Activated naive CD4-positive, alpha-beta T cell treated with anti-CD3 and anti-CD28 coated beads for 36 hours (primary cell): ENCODE results near the gene SEMA4D. TPM values are rescaled to one million over a fixed set of nuclear protein-coding genes. Genes with fewer than 3 reads are reported as not detected.

Experiments
- CTCF ChIA-PET: fragments of 350-600 bp; sonication (Branson Sonifier 250); formaldehyde crosslinking; loops from one replicate; lab custom pipeline; 2021; ENCODE audit warnings: antibody characterized with exemption; lab: Charles Lee
- DNase-seq: peaks from one replicate; pipeline ENCODE4 v3.0.0-alpha.2; 2020
- H3K27ac Mint-ChIP-seq: one replicate; pipeline ENCODE4 v1.8.0; 2021; ENCODE audit warnings: mild to moderate bottlenecking, mixed read lengths
- H3K27me3 Mint-ChIP-seq: one replicate; pipeline ENCODE4 v1.8.0; 2021; ENCODE audit warnings: low read depth, mixed read lengths
- H3K36me3 Mint-ChIP-seq: one replicate; pipeline ENCODE4 v1.8.0; 2021; ENCODE audit warnings: low read depth, mixed read lengths
- H3K4me1 Mint-ChIP-seq: one replicate; pipeline ENCODE4 v1.8.0; 2021; ENCODE audit warnings: low read depth, mixed read lengths
- H3K4me3 Mint-ChIP-seq: one replicate; pipeline ENCODE4 v1.8.0; 2021; ENCODE audit warnings: mild to moderate bottlenecking, moderate library complexity, mixed read lengths
- H3K9me3 Mint-ChIP-seq: one replicate; pipeline ENCODE4 v1.8.0; 2021; ENCODE audit warnings: mixed read lengths
- intact Hi-C: fragments of 100-400 bp; cut with micrococcal nuclease; formaldehyde crosslinking; loops from one replicate; pipeline ENCODE4 v1.15.1; 2023
- total RNA-seq, 2 experiments: library from RNA; stranded (reverse); gene quantifications; one replicate each; pipeline ENCODE4 v1.2.3, GENCODE V29; 2021

The SEMA4D gene
- total RNA-seq, 2 experiments from 2014 or later, result 156 to 160 TPM

DNA sequence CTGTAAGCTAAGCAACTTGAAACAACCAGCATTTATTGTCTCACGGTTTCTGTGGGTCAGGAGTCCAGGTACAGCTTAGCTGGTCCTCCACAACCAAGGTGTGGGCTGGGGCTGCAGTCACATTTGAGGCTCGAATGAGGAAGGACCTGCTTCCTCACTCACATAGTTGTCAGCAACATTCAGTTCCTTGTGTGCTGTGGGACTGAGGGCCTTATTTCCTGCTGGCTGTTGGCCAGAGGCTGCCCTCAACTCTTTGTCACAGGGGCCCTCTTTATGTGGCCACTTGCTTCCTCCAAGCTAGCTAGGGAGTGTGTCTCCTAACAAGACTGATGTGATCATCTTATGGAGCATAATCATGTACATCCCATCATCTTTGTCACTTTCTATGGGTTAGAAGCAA, 29.2 kb upstream of the SEMA4D start:
- intact Hi-C loops, result no loop called here
- H3K4me1 Mint-ChIP-seq, result peaks cover 94% of the 10 kb centered on the region
- CTCF ChIA-PET, result interaction anchor here (0.9 to 3.9 kb wide), 4 partner anchors 16 to 43 kb away, joined by 3 to 9 read pairs (median 6); no protein-coding TSS in a partner anchor

DNA sequence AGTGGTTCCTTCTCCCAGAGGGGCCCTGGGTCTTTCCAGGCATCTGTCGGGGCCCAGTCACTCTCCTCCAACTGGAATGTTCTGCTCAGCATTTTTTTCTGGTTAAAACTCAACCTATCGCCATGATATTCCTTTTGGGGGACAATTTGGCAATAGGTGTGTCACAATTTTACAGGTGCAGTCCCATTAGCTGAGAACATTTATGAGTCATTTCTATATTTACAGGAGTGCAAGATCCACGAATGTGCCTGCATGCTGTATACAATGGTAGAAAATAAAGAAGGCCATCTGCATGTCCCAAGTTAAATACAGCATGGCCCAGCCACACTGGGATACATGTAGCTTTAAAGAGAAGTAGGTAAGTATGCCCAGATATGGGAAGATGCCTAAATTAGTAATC, 28.8 kb upstream of the SEMA4D start:
- H3K27ac Mint-ChIP-seq, result no peak overlapping the region
- no peaks in the 10 kb centered on the region for H3K9me3 Mint-ChIP-seq
- peaks cover 94% of the 10 kb centered on the region for H3K4me1 Mint-ChIP-seq
- intact Hi-C loops, result no loop called here
- CTCF ChIA-PET, result interaction anchor here (0.9 to 1.6 kb wide), 3 partner anchors 16 to 43 kb away, joined by 3 to 7 read pairs (median 4); no protein-coding TSS in a partner anchor
- H3K4me3 Mint-ChIP-seq, result no peak overlapping the region
- H3K27me3 Mint-ChIP-seq, result no peaks in the 10 kb centered on the region
- DNase-seq, result no peak
- no peaks in the 10 kb centered on the region for H3K36me3 Mint-ChIP-seq

More for the DNA sequence above, 29.2 kb upstream of the SEMA4D start:
- Mint-ChIP-seq H3K27me3 (no peaks in the 10 kb centered on the region), H3K4me3 (no peak overlapping the region), H3K36me3 (no peaks in the 10 kb centered on the region), H3K9me3 (no peaks in the 10 kb centered on the region), H3K27ac (peak overlapping the region; percentile 1)
- DNase-seq, result no peak

DNA sequence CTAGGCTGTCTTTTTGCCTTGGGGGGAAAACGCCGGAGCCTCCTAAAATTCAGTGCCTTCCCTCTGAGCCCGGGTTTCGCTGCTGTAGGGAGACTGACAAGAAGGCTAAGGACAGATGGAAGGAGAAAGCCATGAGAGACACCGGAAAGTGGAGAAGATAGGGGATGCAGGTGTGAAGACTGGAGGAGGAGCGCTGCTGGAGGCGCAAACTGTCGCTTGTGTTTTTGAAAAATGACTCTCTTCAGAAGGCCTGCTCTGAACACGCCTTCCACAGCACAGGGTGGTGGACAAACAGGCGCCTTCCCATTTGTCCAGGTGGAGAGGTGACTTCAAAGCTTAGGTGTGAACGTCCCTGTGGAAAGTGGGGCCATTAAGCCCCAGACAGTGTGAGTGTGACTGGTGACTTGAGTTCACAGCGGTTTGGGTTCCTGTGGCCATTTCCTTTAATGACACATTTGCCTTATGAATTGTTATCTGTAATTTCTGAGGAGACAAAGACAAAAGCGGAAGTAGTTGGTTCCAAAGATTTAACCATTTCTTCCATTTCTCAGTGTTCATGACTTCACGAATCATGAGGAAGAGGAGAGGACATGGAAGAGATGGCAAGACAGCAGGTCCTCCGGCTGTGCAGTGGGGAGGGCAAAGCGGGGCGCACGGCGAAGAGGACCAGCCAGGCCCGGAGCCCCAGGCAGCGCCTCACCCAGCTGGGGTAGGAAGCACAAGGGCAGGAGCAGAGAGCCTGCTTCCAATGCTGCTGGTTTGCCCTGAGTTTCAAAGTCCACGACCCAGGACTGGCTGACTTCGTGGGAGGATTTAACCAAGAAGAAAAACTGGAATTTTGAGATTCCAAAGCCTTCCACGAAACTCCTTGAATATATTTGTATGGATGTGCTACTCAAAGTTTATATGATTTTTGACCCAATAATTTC, 27.8 kb upstream of the SEMA4D start:
- peak overlapping the region; percentile 43 for H3K27ac Mint-ChIP-seq
- no peaks in the 10 kb centered on the region for H3K36me3 Mint-ChIP-seq
- no peak overlapping the region for H3K4me3 Mint-ChIP-seq
- H3K4me1 Mint-ChIP-seq, result peaks cover 92% of the 10 kb centered on the region
- DNase-seq, result no peak
- H3K9me3 Mint-ChIP-seq, result no peaks in the 10 kb centered on the region
- H3K27me3 Mint-ChIP-seq, result no peaks in the 10 kb centered on the region
- CTCF ChIA-PET, result interaction anchor here (0.8 to 1.4 kb wide), 4 partner anchors 23 to 119 kb away, joined by 3 to 4 read pairs (median 3); no protein-coding TSS in a partner anchor
- intact Hi-C loops, result no loop called here

DNA sequence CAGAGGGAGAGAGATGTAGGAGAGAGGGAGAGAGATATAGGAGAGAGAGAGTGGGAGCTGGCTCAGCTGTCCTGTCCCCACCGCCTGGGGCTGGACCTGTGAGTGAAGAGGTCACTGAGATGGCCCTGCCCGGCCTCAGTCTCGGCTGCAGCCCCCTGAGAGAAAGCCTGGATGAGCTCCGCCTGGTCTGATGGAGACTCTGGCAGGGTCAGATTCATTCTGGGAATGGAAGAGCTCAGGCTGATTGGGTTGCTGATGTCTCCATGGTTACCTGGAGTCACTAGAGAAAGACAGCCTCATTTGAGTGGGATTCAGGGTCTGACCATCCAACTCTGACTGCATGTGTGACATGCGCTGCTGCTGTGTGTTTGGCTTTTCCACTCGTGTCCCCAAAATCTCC, 27.1 kb upstream of the SEMA4D start:
- H3K27me3 Mint-ChIP-seq, result no peaks in the 10 kb centered on the region
- no peaks in the 10 kb centered on the region for H3K9me3 Mint-ChIP-seq
- CTCF ChIA-PET, result interaction anchor here (0.8 to 1.4 kb wide), 3 partner anchors 23 to 119 kb away, joined by 3 to 4 read pairs (median 3); no protein-coding TSS in a partner anchor
- intact Hi-C loops, result loop anchor here (5.0 kb wide), 1 partner anchor 1138 kb away; the partner anchor contains the start of gene SPIN1
- no peak for DNase-seq
- H3K36me3 Mint-ChIP-seq, result no peaks in the 10 kb centered on the region
- H3K4me3 Mint-ChIP-seq, result no peak overlapping the region
- H3K4me1 Mint-ChIP-seq, result peaks cover 93% of the 10 kb centered on the region
- peak overlapping the region; percentile 96 for H3K27ac Mint-ChIP-seq

DNA sequence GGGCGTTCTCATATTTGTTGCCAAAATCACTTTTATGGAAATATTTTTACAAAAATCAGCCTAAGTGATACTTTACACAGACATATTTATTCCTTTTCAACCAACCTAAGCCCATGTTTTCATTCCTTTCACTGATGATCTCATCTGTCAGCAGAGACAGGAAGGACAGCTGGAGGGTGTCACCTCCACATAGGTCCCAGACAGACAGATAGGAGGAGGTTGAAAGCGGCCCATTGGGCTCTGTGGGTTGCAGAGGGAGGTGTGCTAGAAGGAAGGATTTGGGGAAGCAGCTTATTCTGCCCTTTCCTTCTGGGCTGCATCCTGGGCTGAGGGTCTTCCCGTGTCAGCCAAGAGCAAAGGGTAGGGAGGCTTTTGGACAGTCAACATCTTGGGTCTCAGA, 26.0 kb upstream of the SEMA4D start:
- no peak overlapping the region for H3K4me3 Mint-ChIP-seq
- peak overlapping the region; percentile 96 for H3K27ac Mint-ChIP-seq
- intact Hi-C loops, result loop anchor here (5.0 kb wide), 1 partner anchor 1137 kb away; the partner anchor contains the start of gene SPIN1
- CTCF ChIA-PET, result interaction anchor here (0.6 to 2.0 kb wide), 4 partner anchors 13 to 37 kb away, joined by 3 to 8 read pairs (median 6); no protein-coding TSS in a partner anchor
- no peaks in the 10 kb centered on the region for H3K9me3 Mint-ChIP-seq
- no peaks in the 10 kb centered on the region for H3K36me3 Mint-ChIP-seq
- DNase-seq, result peak; percentile 77
- peaks cover 94% of the 10 kb centered on the region for H3K4me1 Mint-ChIP-seq
- no peaks in the 10 kb centered on the region for H3K27me3 Mint-ChIP-seq

DNA sequence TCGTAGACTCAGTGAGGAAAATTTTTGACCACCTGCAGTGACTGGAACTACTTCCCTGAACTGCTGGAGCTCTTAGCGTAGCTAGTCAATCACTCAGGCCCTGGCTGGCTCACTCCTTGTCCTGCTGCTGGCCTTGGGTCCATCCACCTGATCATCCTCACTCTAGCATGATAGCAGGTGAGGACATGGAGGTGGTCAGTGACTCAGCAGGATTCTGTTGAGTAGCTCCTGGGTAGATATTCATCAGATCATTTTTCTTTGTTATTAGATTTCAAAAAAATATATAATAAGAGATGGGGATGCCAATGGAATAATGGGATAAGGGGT, 25.0 kb upstream of the SEMA4D start:
- no peaks in the 10 kb centered on the region for H3K36me3 Mint-ChIP-seq
- DNase-seq, result no peak
- intact Hi-C loops, result loop anchor here (1.0 to 5.0 kb wide), 10 partner anchors 9 to 1136 kb away; partner anchors contain the start of gene SPIN1
- H3K9me3 Mint-ChIP-seq, result no peaks in the 10 kb centered on the region
- H3K4me1 Mint-ChIP-seq, result peaks cover 94% of the 10 kb centered on the region
- CTCF ChIA-PET, result interaction anchor here (0.6 to 2.0 kb wide), 9 partner anchors 10 to 113 kb away, joined by 3 to 8 read pairs (median 5); no protein-coding TSS in a partner anchor
- peak overlapping the region; percentile 96 for H3K27ac Mint-ChIP-seq
- H3K4me3 Mint-ChIP-seq, result peak overlapping the region; percentile 58
- H3K27me3 Mint-ChIP-seq, result no peaks in the 10 kb centered on the region

DNA sequence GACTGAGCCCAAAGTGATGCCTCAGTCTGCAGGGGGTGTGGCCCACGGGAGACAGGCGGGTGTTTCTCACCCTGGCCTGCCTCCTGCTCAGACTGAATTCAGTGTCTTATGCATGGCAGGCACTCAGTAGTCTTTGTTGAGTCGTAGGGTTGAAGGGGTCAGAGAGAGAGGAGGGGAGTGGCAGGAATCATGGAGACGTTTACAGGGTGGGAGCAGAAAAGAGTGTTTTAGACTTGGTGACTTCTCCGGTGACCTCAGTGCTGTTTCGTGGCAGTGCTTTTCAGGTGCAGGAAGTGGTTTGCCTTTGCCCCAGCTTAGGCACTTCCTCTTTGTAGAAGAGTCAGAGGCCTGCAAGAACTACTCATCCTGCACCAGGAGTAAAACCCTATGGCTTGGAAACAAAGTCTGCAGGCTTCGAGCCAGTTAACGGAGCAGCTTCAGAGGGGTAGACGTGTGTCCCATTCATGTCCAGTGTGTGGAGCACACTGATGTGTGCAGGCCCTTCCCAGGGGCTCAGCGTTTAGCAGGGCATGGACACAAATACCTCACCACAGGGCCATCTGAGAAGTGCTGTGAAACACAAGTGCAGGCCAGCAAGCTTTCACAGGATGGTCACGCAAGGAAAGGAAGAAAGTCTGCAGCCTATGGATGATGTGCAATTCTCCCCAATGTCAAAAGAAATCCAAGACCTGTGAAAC, 24.5 kb upstream of the SEMA4D start:
- peak; percentile 89 for DNase-seq
- H3K9me3 Mint-ChIP-seq, result no peaks in the 10 kb centered on the region
- no peaks in the 10 kb centered on the region for H3K36me3 Mint-ChIP-seq
- H3K4me1 Mint-ChIP-seq, result peaks cover 93% of the 10 kb centered on the region
- intact Hi-C loops, result loop anchor here (1.0 to 5.0 kb wide), 10 partner anchors 10 to 1135 kb away; partner anchors contain the start of gene SPIN1
- CTCF ChIA-PET, result interaction anchor here (0.6 to 2.0 kb wide), 10 partner anchors 9 to 112 kb away, joined by 3 to 8 read pairs (median 4); no protein-coding TSS in a partner anchor
- no peaks in the 10 kb centered on the region for H3K27me3 Mint-ChIP-seq
- H3K27ac Mint-ChIP-seq, result peak overlapping the region; percentile 96
- peak overlapping the region; percentile 58 for H3K4me3 Mint-ChIP-seq

DNA sequence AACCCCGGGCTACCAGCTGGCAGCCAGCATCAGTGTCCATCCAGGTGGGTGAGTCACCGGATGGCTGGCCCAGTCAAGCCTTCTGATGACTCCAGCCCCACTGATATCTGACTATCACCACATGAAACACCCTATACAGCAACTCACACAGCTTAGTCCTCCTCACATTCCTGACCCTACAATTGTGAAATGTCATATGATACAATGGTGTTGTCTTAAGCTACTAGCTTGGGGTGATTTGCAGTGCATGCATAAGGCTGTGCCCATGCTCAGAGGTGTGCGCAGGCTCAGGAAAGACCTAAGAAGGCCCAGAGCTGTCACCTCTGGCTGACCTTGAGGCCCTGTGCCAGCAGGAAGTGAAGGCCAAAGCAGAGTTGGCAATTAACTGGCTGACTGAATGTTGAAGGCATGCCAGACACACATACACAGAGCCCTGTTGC, 21.5 kb upstream of the SEMA4D start:
- peaks cover 74% of the 10 kb centered on the region for H3K4me1 Mint-ChIP-seq
- CTCF ChIA-PET, result interaction anchor here (1.4 to 3.4 kb wide), 5 partner anchors 10 to 109 kb away, joined by 3 to 15 read pairs (median 4); no protein-coding TSS in a partner anchor
- H3K27me3 Mint-ChIP-seq, result no peaks in the 10 kb centered on the region
- H3K9me3 Mint-ChIP-seq, result no peaks in the 10 kb centered on the region
- H3K27ac Mint-ChIP-seq, result peak overlapping the region; percentile 35
- H3K36me3 Mint-ChIP-seq, result no peaks in the 10 kb centered on the region
- no peak for DNase-seq
- no peak overlapping the region for H3K4me3 Mint-ChIP-seq
- intact Hi-C loops, result no loop called here

DNA sequence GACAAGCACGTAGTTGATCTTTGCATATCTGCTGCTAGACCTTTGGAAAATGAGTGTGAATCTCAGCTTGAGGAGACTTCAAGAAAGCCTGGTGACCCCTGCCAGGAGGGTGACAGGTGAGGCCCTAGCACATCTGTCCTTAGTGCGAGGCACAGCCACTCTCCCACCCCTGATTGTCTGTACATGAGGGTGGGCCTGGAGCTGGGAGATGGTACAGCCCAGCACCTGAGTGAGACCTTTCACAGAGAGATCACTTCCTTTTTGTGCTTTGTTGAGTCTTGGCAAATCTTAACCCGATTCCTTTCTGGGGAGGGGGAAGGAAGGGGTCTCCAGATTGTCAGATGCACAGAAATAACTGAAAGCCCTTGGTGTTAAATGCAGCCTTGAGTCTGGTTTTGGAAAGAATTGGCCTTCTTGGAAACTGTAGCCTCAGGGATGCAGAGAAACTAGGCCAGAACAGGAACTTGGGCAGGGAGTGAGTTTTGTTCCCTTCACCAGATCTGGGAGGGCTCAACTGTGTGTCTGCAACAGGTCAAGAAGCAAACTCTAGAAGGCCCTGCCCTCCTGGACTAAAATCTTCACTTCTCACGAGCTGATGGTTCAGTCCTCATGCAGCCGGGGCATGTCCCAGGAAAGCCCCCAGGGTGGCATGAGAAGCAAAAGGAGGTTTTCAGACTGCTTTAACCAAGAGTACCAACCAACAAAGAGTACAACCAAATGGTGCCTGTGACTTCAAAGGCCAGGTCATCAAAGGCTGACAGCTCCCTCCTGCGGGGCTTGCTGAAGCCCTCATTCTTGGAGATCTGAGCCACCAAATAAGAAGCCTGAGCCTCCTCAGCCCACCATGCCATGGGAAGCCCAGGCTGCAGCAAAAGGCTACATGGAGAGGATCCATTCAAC, 20.8 kb upstream of the SEMA4D start:
- no peaks in the 10 kb centered on the region for H3K36me3 Mint-ChIP-seq
- H3K9me3 Mint-ChIP-seq, result no peaks in the 10 kb centered on the region
- H3K27ac Mint-ChIP-seq, result peak overlapping the region; percentile 32
- H3K4me3 Mint-ChIP-seq, result no peak overlapping the region
- CTCF ChIA-PET, result interaction anchor here (1.4 to 3.4 kb wide), 5 partner anchors 11 to 108 kb away, joined by 3 to 15 read pairs (median 4); no protein-coding TSS in a partner anchor
- DNase-seq, result peak; percentile 35
- H3K4me1 Mint-ChIP-seq, result peaks cover 69% of the 10 kb centered on the region
- no peaks in the 10 kb centered on the region for H3K27me3 Mint-ChIP-seq
- intact Hi-C loops, result no loop called here

DNA sequence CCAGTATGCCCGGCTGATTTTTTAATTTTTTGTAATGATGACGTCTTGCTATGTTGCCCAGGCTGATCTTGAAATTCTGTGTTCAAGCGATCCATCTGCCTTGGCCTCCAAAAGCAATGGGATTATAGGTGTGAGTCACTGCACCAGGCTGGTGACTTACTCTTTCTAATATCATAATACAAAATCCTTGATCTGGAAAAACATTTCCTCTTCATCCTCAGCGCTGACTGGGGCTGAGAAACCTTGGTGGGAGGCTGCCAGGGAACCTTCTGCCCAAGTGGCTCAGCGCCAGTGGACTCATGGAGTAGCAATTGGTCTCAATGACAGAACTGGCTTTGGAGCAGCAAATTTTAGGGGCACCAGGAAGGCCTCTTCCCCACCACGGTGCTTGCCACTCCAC, 17.5 kb upstream of the SEMA4D start:
- Mint-ChIP-seq H3K27ac (no peak overlapping the region), H3K27me3 (no peaks in the 10 kb centered on the region), H3K4me3 (no peak overlapping the region), H3K36me3 (no peaks in the 10 kb centered on the region), H3K9me3 (no peaks in the 10 kb centered on the region), H3K4me1 (peaks cover 54% of the 10 kb centered on the region)
- intact Hi-C loops, result no loop called here
- no peak for DNase-seq
- CTCF ChIA-PET, result interaction anchor here (1.1 kb wide), 1 partner anchor 34 kb away, joined by 4 read pairs; no protein-coding TSS in a partner anchor

DNA sequence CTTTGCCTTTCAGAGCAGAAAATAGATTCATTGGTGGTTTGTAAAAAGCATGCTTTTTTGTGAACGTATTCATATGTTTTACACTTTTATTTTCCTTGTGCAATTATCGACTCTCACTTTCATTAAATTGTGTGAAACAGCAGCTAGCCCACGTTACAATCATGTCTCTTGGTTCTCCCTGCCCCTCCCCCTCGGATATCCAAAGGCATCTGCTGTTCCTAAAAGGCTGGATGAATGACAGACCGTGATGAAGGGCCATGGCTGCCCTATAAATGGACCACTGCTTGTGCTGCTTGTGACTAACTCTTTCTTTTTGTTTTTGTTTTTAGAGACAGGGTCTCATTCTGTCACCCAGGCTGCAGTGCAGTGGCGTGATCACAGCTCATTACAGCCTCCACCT, 17.0 kb upstream of the SEMA4D start:
- H3K9me3 Mint-ChIP-seq, result no peaks in the 10 kb centered on the region
- CTCF ChIA-PET, result interaction anchor here (1.1 kb wide), 1 partner anchor 34 kb away, joined by 4 read pairs; no protein-coding TSS in a partner anchor
- no peak overlapping the region for H3K27ac Mint-ChIP-seq
- DNase-seq, result no peak
- no peaks in the 10 kb centered on the region for H3K36me3 Mint-ChIP-seq
- peaks cover 54% of the 10 kb centered on the region for H3K4me1 Mint-ChIP-seq
- H3K4me3 Mint-ChIP-seq, result no peak overlapping the region
- intact Hi-C loops, result no loop called here
- H3K27me3 Mint-ChIP-seq, result no peaks in the 10 kb centered on the region
